Esophagus squamous epithelium (tissue), 5 donors: ENCODE measurements around the gene ALPL. TPM values are rescaled to one million over a fixed set of nuclear protein-coding genes. Genes with fewer than 3 reads are reported as not detected.

Experiments used
- DNase-seq: peaks from one replicate; lab custom pipeline; 2025; lab: John Stamatoyannopoulos, UW
- H3K27ac ChIP-seq, 4 donors: fragments of 200-600 bp; sonication (generic); one replicate each; pipeline ENCODE4 v1.5.1; 2016 to 2019; ENCODE audit warnings: mild to moderate bottlenecking in 1 of 4
- H3K27me3 ChIP-seq, 4 donors: fragments of 200-600 bp; sonication (generic); 1 replicate in 3 of 4; 2 replicates in 1 of 4; pipeline versions ENCODE4 v1.5.1 to v1.6.0; 2017 to 2021; ENCODE audit warnings: antibody characterized with exemption in 1 of 4
- H3K36me3 ChIP-seq, 3 donors: fragments of 200-600 bp; sonication (generic); one replicate each; pipeline ENCODE4 v1.5.1; 2016 to 2019
- H3K4me1 ChIP-seq, 3 donors: fragments of 200-600 bp; sonication (generic); one replicate each; pipeline ENCODE4 v1.5.1; 2017 to 2019
- H3K4me3 ChIP-seq, 4 donors: fragments of 200-600 bp; sonication (generic); 1 replicate in 3 of 4; 2 replicates in 1 of 4; pipeline ENCODE4 v1.5.1; 2016 to 2019; ENCODE audit warnings: mild to moderate bottlenecking in 2 of 4, moderate library complexity in 1 of 4
- H3K9me3 ChIP-seq, 3 donors: fragments of 200-600 bp; sonication (generic); one replicate each; pipeline ENCODE4 v1.5.1; 2016 to 2019
- CTCF ChIP-seq, 6 experiments: fragments of 450-650 bp in 4 of 6; fragments of 200-600 bp in 2 of 6; sonication (generic) in 2 of 6; IDR thresholded peaks; one replicate each; pipeline ENCODE4 v1.5.1; 2016 to 2019; ENCODE audit warnings: antibody characterized with exemption in 6 of 6, mild to moderate bottlenecking in 4 of 6, moderate library complexity in 4 of 6
- POLR2A ChIP-seq, 4 donors: fragments of 450-650 bp; IDR thresholded peaks; one replicate each; pipeline ENCODE4 v1.6.1; 2017; ENCODE audit warnings: antibody characterized with exemption in 4 of 4, mild to moderate bottlenecking in 4 of 4, moderate library complexity in 3 of 4
- WGBS, 2 donors: methylation state at CpG; one replicate each; pipeline ENCODE4 v1.1.5; 2018; 5-methylcytosine and 5-hydroxymethylcytosine counted together
- intact Hi-C: fragments of 100-400 bp; cut with DNase I; formaldehyde crosslinking; loops from one replicate; pipeline ENCODE4 v1.15.0; 2022
- total RNA-seq, 4 donors: library from RNA; depleted of rRNA; stranded (reverse); fragments of >200 nt; gene quantifications; one replicate each; pipeline ENCODE4 v1.1.0, GENCODE V29; 2016
- donor health status: DM: yes; HTN: yes; CAD: no.

ALPL gene
- total RNA-seq, 4 donors from 2014 or later = 3.2 to 6.4 (median 4.7) TPM

- no peak for TF ChIP-seq POLR2A (IDR thresholded peaks at IDR 0.05)
- TF ChIP-seq CTCF (IDR thresholded peaks at IDR 0.05) = no peak
- Histone ChIP-seq H3K4me1 (peaks cover 9 to 33% (median 10%) of the 10 kb centered on the region in 3 donors), H3K27ac (no peak overlapping the region), H3K4me3 (no peak overlapping the region), H3K9me3 (no peaks in the 10 kb centered on the region), H3K27me3 (peaks cover 0 to 7% (median 0%) of the 10 kb centered on the region in 4 donors), H3K36me3 (no peaks in the 10 kb centered on the region)
- 93 to 99% methylated on average over 12 of the region's 13 CpGs for WGBS, 2 donors
- intact Hi-C loops = no loop called here
- DNase-seq = no peak
Measured at GRCh38 chr1:21612057-21612456, 102.8 kb downstream of the ALPL start.

GRCh38 chr1:21613072-21613867, 104.0 kb downstream of the ALPL start:
- Histone ChIP-seq H3K27me3 (peaks cover 0 to 3% (median 0%) of the 10 kb centered on the region in 4 donors), H3K9me3 (no peaks in the 10 kb centered on the region), H3K27ac (no peak overlapping the region), H3K4me3 (no peak overlapping the region), H3K36me3 (no peaks in the 10 kb centered on the region), H3K4me1 (peaks cover 6 to 22% (median 10%) of the 10 kb centered on the region in 3 donors)
- 69 to 80% methylated on average over 17 to 19 of the region's 19 CpGs for WGBS, 2 donors
- TF ChIP-seq CTCF (IDR thresholded peaks at IDR 0.05) (no peak), POLR2A (IDR thresholded peaks at IDR 0.05) (no peak)
- no peak for DNase-seq
- intact Hi-C loops = no loop called here

GRCh38 chr1:21614419-21615115, 105.3 kb downstream of the ALPL start:
- H3K9me3 ChIP-seq = no peaks in the 10 kb centered on the region
- H3K27ac ChIP-seq = peak overlapping the region; percentile 14 to 71 (median 67)
- H3K27me3 ChIP-seq = peaks cover 0 to 8% (median 0%) of the 10 kb centered on the region in 4 donors
- 44 to 59% methylated on average over 6 of the region's 11 CpGs for WGBS, 2 donors
- DNase-seq = no peak
- no peak for TF ChIP-seq CTCF (IDR thresholded peaks at IDR 0.05)
- no peak overlapping the region for H3K4me3 ChIP-seq
- intact Hi-C loops = no loop called here
- H3K36me3 ChIP-seq = no peaks in the 10 kb centered on the region
- H3K4me1 ChIP-seq = peaks cover 6 to 21% (median 10%) of the 10 kb centered on the region in 3 donors

GRCh38 chr1:21616372-21616771, 107.1 kb downstream of the ALPL start:
- Histone ChIP-seq H3K4me1 (peaks cover 15 to 37% (median 17%) of the 10 kb centered on the region in 3 donors), H3K9me3 (no peaks in the 10 kb centered on the region), H3K27me3 (peaks cover 0 to 27% (median 0%) of the 10 kb centered on the region in 4 donors), H3K36me3 (no peaks in the 10 kb centered on the region), H3K27ac (no peak overlapping the region), H3K4me3 (no peak overlapping the region)
- no peak for DNase-seq
- no peak for TF ChIP-seq POLR2A (IDR thresholded peaks at IDR 0.05)
- TF ChIP-seq CTCF (IDR thresholded peaks at IDR 0.05) = no peak
- intact Hi-C loops = no loop called here
- 55 to 71% methylated on average over 8 of the region's 8 CpGs for WGBS, 2 donors
